NCI-H82 treated with DMSO at 0.1 percent for 48 hours (cell line): Measurements from ENCODE around the gene TRHDE.

Experiments used
- DNase-seq: peaks from one replicate; lab custom pipeline; 2025; ENCODE audit not compliant: unreplicated experiment; lab: John Stamatoyannopoulos, UW

TRHDE gene

DNA sequence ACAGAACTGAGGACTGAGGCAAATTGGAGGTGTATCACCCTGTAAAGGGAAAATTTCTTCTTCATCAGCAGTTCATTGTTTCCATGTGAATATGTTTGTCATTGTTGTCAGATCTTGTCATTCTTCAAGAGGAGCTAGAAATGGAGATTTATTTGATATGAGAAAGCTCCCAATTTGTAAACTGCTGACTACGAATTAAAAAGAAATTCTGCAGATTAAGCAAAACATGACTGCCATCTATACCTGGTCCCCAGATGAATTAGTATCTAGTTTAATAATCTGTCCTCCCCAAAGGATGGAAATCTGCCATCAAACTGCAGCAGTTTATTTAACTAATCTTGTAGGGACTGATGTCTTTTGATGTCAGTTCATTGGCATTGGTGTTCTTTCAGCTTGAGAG, 162.8 kb downstream of the TRHDE start:
- no peak for DNase-seq

DNA sequence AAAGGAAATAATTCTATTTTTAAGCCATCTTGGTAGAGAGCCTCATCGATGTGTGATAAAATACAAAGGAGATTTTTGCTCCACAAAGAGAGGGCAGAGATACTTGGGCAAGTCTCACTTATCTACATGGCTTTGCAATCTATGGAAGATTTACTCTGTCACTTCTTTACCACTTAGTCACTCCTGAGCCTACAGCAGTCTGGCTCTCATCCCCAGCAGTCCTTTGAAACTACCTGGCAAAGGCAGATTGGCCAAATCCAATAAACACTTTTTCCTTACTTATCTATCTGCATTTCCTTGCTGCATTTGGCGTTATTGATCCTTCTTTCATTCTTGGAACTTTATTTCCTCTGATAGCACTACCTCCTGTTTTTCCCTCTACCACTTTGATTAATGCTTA, 170.0 kb downstream of the TRHDE start:
- DNase-seq: peak; percentile 56

DNA sequence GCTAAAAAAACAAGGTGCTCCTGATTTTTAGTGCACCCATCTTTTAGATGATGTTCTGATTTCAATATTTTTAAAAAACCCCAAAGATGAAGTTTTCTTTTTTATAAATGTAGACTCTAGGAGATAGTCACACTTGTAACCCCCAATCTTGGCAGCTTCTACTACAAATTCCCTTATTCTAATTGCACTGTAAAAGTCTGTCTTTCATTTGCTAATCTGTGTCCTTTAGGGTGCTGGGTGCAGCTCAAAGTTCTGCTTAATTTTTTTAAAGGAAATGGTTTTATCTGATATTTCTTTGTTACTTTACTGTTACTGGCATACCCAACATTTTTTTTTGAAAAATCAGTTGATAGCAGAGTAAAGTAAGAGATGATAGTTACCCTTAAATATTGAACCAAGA, 172.0 kb downstream of the TRHDE start:
- no peak for DNase-seq

DNA sequence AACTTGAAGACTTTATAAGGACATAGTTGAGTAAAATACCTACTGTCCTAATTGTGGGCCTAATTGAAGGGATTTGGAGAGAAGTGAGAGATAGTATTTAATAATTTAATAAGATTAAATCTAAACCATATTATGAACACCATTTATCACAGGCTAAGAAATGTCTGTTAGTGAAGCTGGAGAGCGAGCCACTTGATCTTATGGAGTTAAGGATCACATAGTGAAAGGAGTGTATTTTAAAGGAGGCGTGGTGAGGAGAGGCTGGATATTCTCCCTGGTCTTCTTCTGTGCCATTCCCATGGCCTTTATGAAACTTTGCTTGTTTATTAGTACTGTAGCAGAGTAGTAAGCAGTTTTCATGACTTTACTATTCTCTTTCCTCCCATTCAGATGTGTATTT, 172.4 kb downstream of the TRHDE start:
- DNase-seq: no peak

DNA sequence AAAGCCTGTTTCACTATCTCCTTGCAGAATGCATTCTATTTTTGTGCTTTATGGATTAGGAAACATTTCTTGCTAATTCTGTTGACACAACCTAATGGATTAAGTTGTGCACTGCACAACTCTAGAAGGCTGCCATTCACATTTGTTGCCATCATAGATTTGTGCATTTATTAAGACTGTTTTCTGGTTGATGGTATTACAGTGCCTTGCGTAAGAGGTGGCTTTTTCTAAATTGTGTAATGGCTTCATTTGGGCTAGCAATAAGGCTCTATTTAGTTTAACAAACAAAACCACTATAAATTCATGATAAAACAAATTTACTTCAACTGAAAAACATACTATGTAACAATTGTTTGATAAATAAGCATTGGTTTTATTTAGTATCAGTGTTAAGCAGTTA, 175.9 kb downstream of the TRHDE start:
- DNase-seq: no peak

DNA sequence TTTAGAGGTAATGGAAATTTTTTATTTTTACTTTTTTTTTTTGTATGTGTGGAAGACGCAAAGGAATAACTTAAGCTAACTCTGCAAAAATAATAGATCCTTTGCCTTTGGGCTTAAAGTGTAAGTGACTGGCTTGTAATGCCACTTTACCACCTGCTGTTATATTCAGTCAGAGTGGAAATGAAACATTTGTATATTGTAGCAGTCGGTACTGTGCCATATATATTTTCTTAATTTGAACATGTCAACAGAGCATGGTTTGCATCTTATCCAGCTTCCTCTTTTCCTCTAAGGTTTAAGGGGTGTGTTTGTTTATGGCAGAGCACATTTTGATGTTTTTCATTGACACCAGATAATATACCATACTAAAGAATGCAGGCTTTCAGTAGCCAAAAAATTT, 176.6 kb downstream of the TRHDE start:
- DNase-seq: no peak

DNA sequence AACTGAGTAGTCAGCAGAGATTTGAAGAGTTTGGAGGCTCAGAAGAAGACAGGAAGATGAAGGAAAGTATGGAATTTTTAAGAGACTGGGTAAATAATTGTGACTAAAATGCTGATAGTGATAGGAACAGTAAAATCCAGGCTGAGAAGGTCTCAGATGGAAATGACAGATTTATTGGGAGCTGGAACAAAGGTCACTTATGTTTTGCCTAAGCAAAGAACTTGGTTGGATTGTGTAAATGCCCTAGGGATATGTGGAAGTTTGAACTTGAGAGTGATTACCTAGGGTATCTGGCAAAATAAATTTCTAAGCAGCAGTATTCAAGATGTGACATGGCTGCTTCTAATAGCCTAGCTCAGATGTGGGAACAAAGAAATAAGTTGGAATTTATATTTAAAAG, 180.9 kb downstream of the TRHDE start:
- no peak for DNase-seq

DNA sequence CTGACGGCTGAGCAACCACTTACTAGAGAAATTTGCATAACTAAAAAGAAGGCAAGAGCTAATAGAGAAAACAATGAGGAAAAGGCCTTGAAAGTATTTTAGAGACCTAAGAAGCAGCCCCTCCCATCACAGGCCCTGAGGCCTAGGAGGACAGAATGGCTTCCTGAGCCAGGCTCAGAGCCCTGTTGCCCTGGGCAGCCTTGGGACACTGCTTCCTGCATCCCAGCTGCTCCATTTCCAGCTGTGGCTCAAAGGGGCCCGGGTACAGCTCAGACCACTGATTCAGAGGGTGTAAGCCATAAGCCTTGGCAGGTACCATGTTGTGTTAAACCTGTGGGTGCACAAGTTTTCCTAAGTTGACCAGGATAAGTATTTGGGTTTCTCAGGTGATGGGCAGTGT, 181.4 kb downstream of the TRHDE start:
- no peak for DNase-seq

DNA sequence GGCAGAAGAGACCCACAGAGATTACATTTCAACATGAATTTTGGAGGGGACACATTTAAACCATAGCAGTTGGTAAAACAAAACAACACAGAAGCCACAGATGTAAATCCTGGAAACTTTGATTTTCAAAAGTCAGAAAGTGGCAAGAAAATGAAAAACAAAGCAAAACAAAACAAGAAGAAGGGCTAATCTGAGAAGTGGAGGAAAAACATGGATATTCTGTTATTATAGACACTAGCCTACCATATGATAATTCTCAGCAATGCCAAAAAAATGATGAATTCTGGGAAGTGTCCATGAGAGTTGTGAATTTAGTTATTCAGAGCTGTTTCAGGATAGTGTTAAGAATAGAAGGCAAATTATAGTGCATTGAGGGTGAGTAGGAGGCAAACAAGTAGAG, 192.3 kb downstream of the TRHDE start:
- DNase-seq: no peak

DNA sequence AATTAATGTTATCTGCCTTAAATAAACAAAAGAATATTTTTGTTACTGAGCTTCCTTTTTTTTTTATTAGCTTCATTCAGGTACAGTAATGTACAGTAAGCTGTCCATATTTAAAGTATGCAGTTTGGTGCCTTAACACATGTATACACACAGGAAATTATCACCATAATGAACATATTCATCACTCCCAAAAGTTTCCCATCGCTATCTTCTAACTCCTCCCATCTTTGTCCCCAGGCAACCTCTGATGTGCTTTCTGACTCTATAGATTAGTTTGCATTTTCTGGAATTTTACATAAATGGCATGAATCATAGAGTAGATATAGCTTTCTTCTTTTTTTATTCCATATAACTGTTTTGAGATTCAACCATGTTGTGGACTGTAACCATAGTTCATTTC, 193.0 kb downstream of the TRHDE start:
- DNase-seq: no peak

DNA sequence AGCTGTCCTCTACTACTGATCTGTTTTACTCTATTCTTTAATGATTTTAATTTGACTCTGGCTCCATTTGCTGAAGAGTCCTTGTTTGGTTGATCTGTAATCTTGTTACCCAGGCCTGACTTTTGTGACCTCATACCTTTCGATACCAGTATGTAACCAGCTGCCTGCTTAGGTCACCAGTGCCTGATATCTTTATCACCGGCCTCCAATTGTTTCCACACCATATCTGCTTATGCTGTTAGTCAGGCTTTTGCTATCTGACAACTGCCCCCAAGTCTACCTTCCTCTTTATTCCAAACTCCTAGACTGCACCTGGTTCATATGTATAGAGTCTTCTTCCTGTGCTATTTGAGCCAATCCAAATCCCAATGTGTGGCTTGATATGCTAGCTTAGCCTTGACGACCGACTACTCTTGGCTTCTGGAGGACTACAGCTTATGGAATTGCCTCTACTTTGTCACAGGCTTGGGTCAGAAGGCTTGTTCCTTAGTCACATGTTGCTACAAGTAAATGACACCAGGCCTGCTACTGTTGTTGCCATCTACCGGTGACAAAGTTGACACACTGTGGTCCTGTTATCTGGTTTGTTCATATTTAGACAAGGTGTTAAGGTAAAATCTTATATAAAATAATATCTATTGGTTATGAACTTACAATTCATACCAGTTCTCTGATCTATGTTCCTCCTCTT, 193.9 kb downstream of the TRHDE start:
- DNase-seq: no peak

DNA sequence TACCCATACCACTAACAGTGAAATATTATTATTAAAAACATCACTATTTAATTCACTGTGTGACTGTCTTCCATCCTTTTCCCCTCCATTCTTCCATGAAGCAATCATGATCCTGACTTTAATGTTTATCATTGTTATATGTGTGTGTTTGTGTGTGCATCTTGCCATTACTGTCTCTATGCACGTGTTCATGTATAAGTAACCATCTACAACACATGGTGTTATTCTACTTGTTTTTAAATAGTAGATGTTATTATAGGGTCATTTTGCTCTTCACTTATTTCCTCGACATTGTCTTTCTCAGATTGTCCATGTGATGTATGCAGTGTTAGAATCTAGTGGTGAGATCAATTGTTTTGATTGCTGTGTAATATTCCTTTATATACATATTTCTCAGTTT, 195.8 kb downstream of the TRHDE start:
- no peak for DNase-seq

DNA sequence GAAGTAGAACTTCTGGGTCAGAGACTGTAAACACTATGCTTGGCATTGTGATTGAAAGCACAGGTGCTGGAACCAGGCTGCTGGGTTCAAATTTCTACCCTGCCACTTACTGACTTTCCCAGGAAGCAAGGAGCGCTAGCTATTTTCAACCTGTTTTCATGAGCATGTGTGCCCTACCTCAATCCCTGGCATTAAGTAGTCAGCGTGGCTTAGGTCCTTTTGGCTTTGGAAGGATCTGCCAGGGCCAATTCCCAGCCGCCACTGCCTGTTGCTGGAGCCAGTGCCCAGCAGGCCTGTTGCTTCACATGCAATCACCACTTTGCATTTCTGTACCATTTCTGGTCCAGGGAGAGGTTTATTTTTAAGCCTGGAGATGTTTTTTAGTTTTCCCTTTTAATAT, 196.3 kb downstream of the TRHDE start:
- DNase-seq: no peak

DNA sequence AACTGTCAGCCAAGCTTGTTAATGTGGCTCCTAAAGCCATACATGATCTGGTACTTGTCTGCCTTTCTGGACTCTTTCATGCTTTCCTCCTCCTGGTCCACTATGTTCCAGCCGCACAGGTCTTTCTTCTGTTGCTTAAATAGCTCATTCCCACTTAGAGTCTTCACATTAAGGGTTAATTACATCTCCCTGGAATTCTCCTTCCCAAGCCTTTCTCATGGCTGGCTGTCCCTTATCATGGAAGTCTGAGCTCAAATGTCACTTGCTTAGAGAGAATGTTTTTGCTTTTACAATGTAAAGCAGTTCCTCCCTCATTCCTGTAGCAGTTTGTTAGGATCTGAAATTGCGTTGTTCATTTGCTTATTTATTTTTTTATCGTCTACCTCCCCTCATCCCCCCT, 199.6 kb downstream of the TRHDE start:
- DNase-seq: no peak

DNA sequence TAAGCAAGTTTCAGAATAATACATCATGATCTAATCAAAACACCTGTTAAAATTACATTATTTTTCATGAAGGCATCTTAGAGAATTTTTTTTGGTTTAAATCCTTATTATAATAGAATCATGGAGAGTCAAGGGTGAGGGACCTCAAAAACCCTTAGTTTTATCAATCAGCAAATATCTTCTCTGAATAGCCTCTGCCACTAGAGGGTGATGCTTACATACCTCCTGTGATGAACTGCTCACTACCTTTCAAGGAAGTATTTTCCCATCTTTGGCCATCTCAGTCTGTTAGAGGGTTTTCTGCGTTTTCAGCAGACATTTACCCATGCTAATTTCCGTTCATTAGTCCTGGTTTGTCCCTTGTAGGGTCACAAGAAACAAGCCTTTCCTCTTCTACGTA, 200.2 kb downstream of the TRHDE start:
- no peak for DNase-seq

DNA sequence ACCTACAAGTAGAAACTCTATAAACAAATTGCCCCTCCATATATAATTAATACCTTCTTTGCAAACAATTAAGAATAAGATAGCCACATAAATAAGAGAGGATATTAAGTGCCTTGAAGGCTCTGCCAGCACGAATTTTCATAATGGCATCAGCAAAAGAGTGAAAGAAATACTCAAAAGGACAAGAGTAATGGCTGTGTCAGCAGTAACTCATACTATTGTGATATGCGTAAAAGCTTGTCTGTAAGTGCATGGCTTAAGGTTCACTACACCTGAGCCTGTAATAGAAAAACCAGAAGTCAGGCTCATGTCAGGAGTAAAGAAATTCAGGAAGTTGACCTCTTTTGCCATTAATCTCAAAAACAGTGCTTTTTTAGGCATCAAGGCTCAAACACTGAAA, 204.1 kb downstream of the TRHDE start:
- no peak for DNase-seq

DNA sequence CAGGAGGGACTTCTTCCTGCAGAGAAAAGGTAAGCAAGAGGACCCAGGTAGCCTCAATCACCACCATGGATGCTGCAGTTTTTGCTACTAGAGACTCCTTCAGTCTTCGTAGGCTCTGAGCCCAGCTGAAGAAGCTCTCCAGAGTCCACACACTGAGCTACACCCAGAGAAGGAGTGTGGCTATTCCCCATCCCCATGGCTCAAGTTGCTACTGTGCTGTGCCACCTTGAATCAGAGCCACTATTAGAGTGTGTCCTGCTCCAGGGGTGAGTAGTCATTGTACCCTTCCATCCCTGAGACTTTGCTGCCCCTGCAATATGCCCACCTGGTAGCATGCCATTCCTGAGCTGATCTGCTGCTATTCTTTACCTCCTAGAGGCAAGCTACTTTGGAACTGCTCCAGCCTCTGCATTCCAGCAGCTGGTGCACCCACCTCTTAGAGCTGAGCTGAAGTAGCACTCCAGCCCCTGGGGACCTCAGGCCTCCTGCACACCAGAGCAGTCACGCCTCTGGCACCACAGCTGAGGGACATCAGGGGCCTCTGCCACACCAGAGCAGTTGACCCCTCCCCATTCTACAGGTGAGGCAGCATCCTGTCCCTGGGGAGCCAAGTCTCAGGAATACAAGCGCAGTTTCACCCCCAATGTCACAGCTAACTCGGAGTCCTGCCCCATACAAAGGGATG, 213.0 kb downstream of the TRHDE start:
- DNase-seq: no peak

DNA sequence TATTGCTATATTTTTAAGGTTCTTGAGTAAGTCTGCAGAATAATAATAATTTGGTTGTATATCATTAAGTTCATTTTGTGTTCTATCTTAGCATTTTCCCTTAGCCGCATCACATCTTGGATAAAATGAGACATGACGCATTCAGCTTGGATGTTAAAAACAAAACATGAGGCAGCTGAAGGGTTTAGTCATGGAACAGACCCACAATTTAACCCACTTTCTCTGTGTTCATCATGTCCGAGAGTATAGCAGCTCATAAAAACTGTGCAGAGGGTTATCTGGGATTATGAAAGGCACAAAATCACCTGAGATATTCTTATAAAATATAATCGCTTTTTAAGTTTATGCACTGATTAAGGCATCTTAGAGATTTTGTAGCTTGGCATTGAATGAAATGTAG, 219.3 kb downstream of the TRHDE start:
- DNase-seq: no peak

DNA sequence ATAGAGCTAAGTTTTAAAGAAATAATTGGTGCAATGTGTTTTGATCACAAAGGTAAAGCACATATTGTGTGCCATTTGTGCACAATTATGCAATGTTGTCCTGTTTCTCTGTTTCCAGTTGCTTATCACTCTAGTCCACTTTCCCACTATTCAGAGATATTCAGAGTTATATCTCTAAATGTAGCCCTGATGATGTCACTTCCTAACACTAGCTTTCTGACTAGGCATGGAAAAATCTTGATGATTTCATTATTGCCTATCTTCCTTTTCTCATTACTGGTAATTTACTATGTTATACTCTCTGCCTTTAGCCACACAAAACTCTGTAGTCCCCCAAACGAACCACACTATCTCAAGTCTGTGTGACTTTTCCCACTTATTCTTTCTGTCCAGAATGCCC, 221.2 kb downstream of the TRHDE start:
- no peak for DNase-seq

DNA sequence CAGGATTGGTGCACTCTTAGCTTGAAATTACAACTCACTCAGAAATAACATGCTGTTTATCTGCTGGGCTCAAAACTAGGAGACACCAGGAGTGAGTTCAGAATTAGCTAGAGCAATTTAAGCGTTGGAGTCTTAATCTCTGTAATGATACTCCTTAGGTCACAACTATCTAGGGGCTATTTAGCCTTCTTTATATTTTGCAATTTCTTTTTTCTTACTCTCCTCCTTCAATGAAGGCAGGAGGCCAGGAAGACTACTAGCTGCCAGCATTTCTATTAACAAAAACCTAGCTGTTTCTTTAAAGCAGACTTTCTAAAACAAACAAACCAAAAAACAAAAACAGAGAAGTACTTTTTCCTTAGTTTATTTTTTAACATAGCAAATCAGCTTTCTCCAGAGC, 226.2 kb downstream of the TRHDE start:
- DNase-seq: no peak

DNA sequence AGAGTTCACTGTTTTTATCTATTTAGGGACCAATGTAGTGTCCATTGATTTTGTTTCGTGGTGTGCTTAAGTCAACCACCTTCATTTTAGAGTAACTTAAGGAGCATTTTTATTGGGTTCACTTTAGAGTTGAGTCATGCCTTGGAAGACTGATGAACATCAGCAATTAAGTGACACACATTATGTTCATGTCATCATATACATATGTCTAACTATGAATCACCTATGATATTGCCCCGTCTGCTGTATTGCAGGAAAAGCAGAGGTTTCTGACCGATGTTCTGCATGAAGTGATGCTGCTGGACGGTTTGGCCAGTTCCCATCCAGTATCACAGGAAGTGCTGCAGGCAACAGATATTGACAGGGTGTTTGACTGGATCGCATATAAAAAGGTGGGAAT, 227.1 kb downstream of the TRHDE start:
- no peak for DNase-seq

DNA sequence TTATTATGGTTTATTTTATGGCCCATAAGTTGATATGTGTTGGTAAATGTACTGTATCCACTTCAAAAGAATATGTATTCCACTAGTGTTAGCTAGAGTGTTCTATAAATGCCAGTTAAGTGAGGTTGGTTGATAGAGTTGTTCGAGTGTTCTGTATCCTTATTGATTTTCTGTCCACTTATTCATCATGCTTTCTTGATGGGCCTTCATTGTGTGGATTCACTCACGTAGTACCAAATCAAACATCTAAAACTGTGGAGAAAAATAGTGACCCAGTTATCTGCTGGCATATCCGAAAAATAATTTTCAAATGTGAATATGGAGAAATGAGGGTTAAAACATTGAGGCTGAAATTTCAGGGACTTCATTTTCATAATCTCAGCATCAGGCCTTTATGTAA, 230.4 kb downstream of the TRHDE start:
- no peak for DNase-seq

DNA sequence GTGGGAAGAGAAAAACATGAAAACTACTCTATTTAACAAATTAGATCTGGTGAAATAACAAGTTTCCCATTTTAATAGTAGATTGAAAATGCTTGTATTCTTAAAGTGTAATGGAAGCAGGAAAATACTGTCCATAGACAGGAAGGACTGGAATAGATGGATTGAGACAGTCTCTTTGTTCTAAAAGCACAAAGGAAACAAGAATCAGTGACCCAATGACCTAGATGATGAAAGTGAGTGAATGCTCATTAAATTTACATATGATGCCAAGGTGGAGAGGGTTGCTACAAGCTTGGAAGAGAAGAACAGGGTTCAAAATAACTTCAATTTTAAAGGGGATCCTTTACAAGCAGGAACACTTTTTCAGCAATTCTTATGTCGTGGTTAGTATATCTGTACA, 233.1 kb downstream of the TRHDE start:
- no peak for DNase-seq
